Measurements from ENCODE around the gene FNDC5.

The FNDC5 gene

GRCh38 chr1:32884032-32884372 is 13.3 kb upstream of the FNDC5 start:
- no peak for DNase-seq (ENCODE audit: low spot score)

GRCh38 chr1:32883338-32884031 is 12.8 kb upstream of the FNDC5 start:
- DNase-seq (ENCODE audit: low spot score), result no peak

- DNase-seq (ENCODE audit: low spot score), result no peak
Measured at GRCh38 chr1:32881871-32882850, 11.4 kb upstream of the FNDC5 start.

GRCh38 chr1:32881291-32881690 is 10.6 kb upstream of the FNDC5 start:
- DNase-seq (ENCODE audit: low spot score), result no peak

- no peak for DNase-seq (ENCODE audit: low spot score)
Measured at GRCh38 chr1:32878637-32879041, 7.9 kb upstream of the FNDC5 start.

- no peak for DNase-seq (ENCODE audit: low spot score)
Measured at GRCh38 chr1:32878183-32878582, 7.5 kb upstream of the FNDC5 start.

GRCh38 chr1:32877211-32878110 is 6.7 kb upstream of the FNDC5 start:
- no peak for DNase-seq (ENCODE audit: low spot score)

GRCh38 chr1:32876341-32877210 is 5.9 kb upstream of the FNDC5 start:
- DNase-seq (ENCODE audit: low spot score), result peak; percentile 63

GRCh38 chr1:32874860-32875752 is 4.4 kb upstream of the FNDC5 start:
- DNase-seq (ENCODE audit: low spot score), result no peak

GRCh38 chr1:32873484-32873883 is 2.8 kb upstream of the FNDC5 start:
- DNase-seq (ENCODE audit: low spot score), result no peak

- DNase-seq (ENCODE audit: low spot score), result no peak
Measured at GRCh38 chr1:32872192-32872460, 1.4 kb upstream of the FNDC5 start.

GRCh38 chr1:32871364-32872191 is 866 bp upstream of the FNDC5 start:
- no peak for DNase-seq (ENCODE audit: low spot score)

GRCh38 chr1:32869923-32870614 is 643 bp downstream of the FNDC5 start:
- no peak for DNase-seq (ENCODE audit: low spot score)

GRCh38 chr1:32868806-32869455 is 1.8 kb downstream of the FNDC5 start:
- no peak for DNase-seq (ENCODE audit: low spot score)

- DNase-seq (ENCODE audit: low spot score), result no peak
Measured at GRCh38 chr1:32868085-32868484, 2.6 kb downstream of the FNDC5 start.

GRCh38 chr1:32867671-32868070 is 3.0 kb downstream of the FNDC5 start:
- no peak for DNase-seq (ENCODE audit: low spot score)

GRCh38 chr1:32867151-32867550 is 3.6 kb downstream of the FNDC5 start:
- no peak for DNase-seq (ENCODE audit: low spot score)

GRCh38 chr1:32865639-32866405 is 4.9 kb downstream of the FNDC5 start:
- DNase-seq (ENCODE audit: low spot score), result no peak

Data from CD4-positive, alpha-beta T cell treated with Interleukin-2 at 100 ng/mL for 4 hours (primary cell).